BJ (cell line): ENCODE data around the gene RAP1GAP. TPM values are rescaled to one million over a fixed set of nuclear protein-coding genes. Genes with fewer than 3 reads are reported as not detected.

Experiments
- CTCF ChIA-PET: fragments of 350-600 bp; formaldehyde crosslinking; extraction: SDS; loops from one replicate; lab custom pipeline; 2021; ENCODE audit warnings: antibody characterized with exemption, inconsistent platforms; lab: Yijun Ruan, JAX
- POLR2A ChIA-PET: fragments of 300-600 bp; sonication (Branson Sonifier 250); formaldehyde crosslinking; extraction: SDS; loops from one replicate; lab custom pipeline; 2021; ENCODE audit warnings: antibody characterized with exemption; lab: Charles Lee
- DNase-seq: peaks from one replicate; pipeline ENCODE4 v3.0.0-alpha.2; 2011; ENCODE audit warnings: low read depth
- H3K27me3 ChIP-seq: 2 replicates; pipeline ENCODE4 v1.6.0; 2011; ENCODE audit warnings: low read length; ENCODE audit not compliant: control insufficient read depth, insufficient read depth
- H3K36me3 ChIP-seq: 2 replicates; pipeline ENCODE4 v1.5.1; 2011; ENCODE audit warnings: low read length; ENCODE audit not compliant: control insufficient read depth, insufficient read depth
- H3K4me3 ChIP-seq: 2 replicates; pipeline ENCODE4 v1.5.1; 2011; ENCODE audit warnings: low read depth, mild to moderate bottlenecking, control low read depth, low read length
- CTCF ChIP-seq: IDR thresholded peaks from 2 replicates; pipeline ENCODE4 v1.5.1; 2011; ENCODE audit warnings: low read depth, mild to moderate bottlenecking, control low read depth, inconsistent platforms, low read length, moderate library complexity; ENCODE audit not compliant: insufficient read depth
- polyA plus RNA-seq: library from polyadenylated mRNA; depleted of rRNA; stranded (reverse); fragments of >200 nt; gene quantifications from 2 replicates; pipeline ENCODE4 v1.2.3, GENCODE V29; 2011

The RAP1GAP gene
- polyA plus RNA-seq, 1 experiment, result 0.16 TPM

- no peak for DNase-seq
- H3K36me3 ChIP-seq, result no peaks in the 10 kb centered on the region
- ChIA-PET POLR2A (interaction anchor here (0.6 kb wide), 1 partner anchor 99 kb away, joined by 6 read pairs; no protein-coding TSS in a partner anchor), CTCF (interaction anchor here (0.9 to 1.5 kb wide), 3 partner anchors 13 to 77 kb away, joined by 3 read pairs; no protein-coding TSS in a partner anchor)
- no peak overlapping the region for H3K4me3 ChIP-seq
- TF ChIP-seq CTCF, result no peak
- H3K27me3 ChIP-seq, result peaks cover 26% of the 10 kb centered on the region
Observed at GRCh38 chr1:21672478-21673276, 3.5 kb upstream of the RAP1GAP start.

- ChIA-PET CTCF (interaction anchor here (0.6 to 1.0 kb wide), 2 partner anchors 13 to 1418 kb away, joined by 3 read pairs; no protein-coding TSS in a partner anchor), POLR2A (no interaction called here)
- Histone ChIP-seq H3K36me3 (no peaks in the 10 kb centered on the region), H3K27me3 (peaks cover 32% of the 10 kb centered on the region), H3K4me3 (no peak overlapping the region)
- DNase-seq, result no peak
- no peak for TF ChIP-seq CTCF
Observed at GRCh38 chr1:21671915-21672314, 2.8 kb upstream of the RAP1GAP start.

- no peak for DNase-seq
- CTCF ChIA-PET, result interaction anchor here (0.6 to 1.0 kb wide), 2 partner anchors 14 to 1417 kb away, joined by 3 read pairs; no protein-coding TSS in a partner anchor
- H3K4me3 ChIP-seq, result no peak overlapping the region
- H3K36me3 ChIP-seq, result no peaks in the 10 kb centered on the region
- peaks cover 35% of the 10 kb centered on the region for H3K27me3 ChIP-seq
- no peak for TF ChIP-seq CTCF
- POLR2A ChIA-PET, result no interaction called here
Observed at GRCh38 chr1:21670956-21671902, 2.1 kb upstream of the RAP1GAP start.

- H3K4me3 ChIP-seq, result no peak overlapping the region
- peaks cover 36% of the 10 kb centered on the region for H3K27me3 ChIP-seq
- POLR2A ChIA-PET, result no interaction called here
- CTCF ChIA-PET, result interaction anchor here (2.2 kb wide), 1 partner anchor 11 kb away, joined by 9 read pairs; no protein-coding TSS in a partner anchor
- H3K36me3 ChIP-seq, result no peaks in the 10 kb centered on the region
- no peak for TF ChIP-seq CTCF
- DNase-seq, result no peak
Observed at GRCh38 chr1:21670059-21670881, 1.1 kb upstream of the RAP1GAP start.
